Measurements from ENCODE around the gene PTPRD.

- TF ChIP-seq CTCF (conservative IDR thresholded peaks at IDR 0.05; ENCODE audit: low read length), result no peak
- no peak for TF ChIP-seq EZH2phosphoT487 (IDR thresholded peaks at IDR 0.05; ENCODE audit: borderline replicate concordance)
Observed at GRCh38 chr9:10226996-10227395, 385.8 kb downstream of the PTPRD start.

Data from Loucy (cell line).